ENCODE results near the gene WFIKKN1. TPM values are rescaled to one million over a fixed set of nuclear protein-coding genes. Genes with fewer than 3 reads are reported as not detected.
"Not testable (repeated sequence)": the region's sequence is repeated elsewhere in the genome, so short reads cannot be mapped to it uniquely, and the experiment has no call there.

WFIKKN1 gene
- total and polyA plus RNA-seq, 7 donors = 0.30 to 2.0 (median 0.36) TPM

GRCh38 chr16:596736-597060 is 34.1 kb upstream of the WFIKKN1 start:
- peak overlapping the region; percentile 95 for H3K27ac ChIP-seq
- DNase-seq = no peak
- no peaks in the 10 kb centered on the region for H3K27me3 ChIP-seq (ENCODE audit: insufficient read depth in 3 of 3, low read length in 2 of 3)
- intact Hi-C loops (cut with DNase I) = no loop called here
- H3K4me1 ChIP-seq = peaks cover 46% of the 10 kb centered on the region
- H3K9me3 ChIP-seq = no peaks in the 10 kb centered on the region
- peaks cover 0 to 17% of the 10 kb centered on the region in 2 donors for H3K36me3 ChIP-seq (ENCODE audit: insufficient read depth in 1 of 2, low read depth in 1 of 2)
- WGBS, 3 donors = 92 to 96% (median 94%) methylated on average over 12 of the region's 12 CpGs
- H3K4me3 ChIP-seq = no peak overlapping the region
- TF ChIP-seq CTCF (IDR thresholded peaks at IDR 0.05) = no peak
- no peak for ATAC-seq

GRCh38 chr16:597655-598054 is 33.1 kb upstream of the WFIKKN1 start:
- DNase-seq; H3K9me3 ChIP-seq; H3K27ac ChIP-seq; intact Hi-C loops (cut with DNase I); ATAC-seq; H3K4me3 ChIP-seq; H3K27me3 ChIP-seq (ENCODE audit: insufficient read depth in 3 of 3, low read length in 2 of 3): not testable (repeated sequence)
- 95 to 99% (median 98%) methylated on average over 6 to 7 of the region's 7 CpGs for WGBS, 3 donors
- Histone ChIP-seq H3K36me3 (ENCODE audit: insufficient read depth in 1 of 2, low read depth in 1 of 2) (peaks cover 0 to 17% of the 10 kb centered on the region in 2 donors), H3K4me1 (peaks cover 42% of the 10 kb centered on the region)

- H3K27ac ChIP-seq = no peak overlapping the region
- intact Hi-C loops (cut with DNase I) = no loop called here
- H3K9me3 ChIP-seq = no peaks in the 10 kb centered on the region
- no peak overlapping the region for H3K4me3 ChIP-seq
- 94 to 97% (median 95%) methylated on average over 42 to 43 of the region's 43 CpGs for WGBS, 3 donors
- TF ChIP-seq CTCF (IDR thresholded peaks at IDR 0.05) = no peak
- peaks cover 0 to 17% of the 10 kb centered on the region in 2 donors for H3K36me3 ChIP-seq (ENCODE audit: insufficient read depth in 1 of 2, low read depth in 1 of 2)
- no peaks in the 10 kb centered on the region for H3K27me3 ChIP-seq (ENCODE audit: insufficient read depth in 3 of 3, low read length in 2 of 3)
- DNase-seq = no peak
- ATAC-seq = no peak
- peaks cover 32% of the 10 kb centered on the region for H3K4me1 ChIP-seq
These were observed 31.7 kb upstream of the WFIKKN1 start for GRCh38 chr16:598823-599739.

GRCh38 chr16:600781-601180 is 30.0 kb upstream of the WFIKKN1 start:
- no peak for DNase-seq
- TF ChIP-seq CTCF (IDR thresholded peaks at IDR 0.05) = no peak
- WGBS, 3 donors = 54 to 68% (median 58%) methylated on average over 7 of the region's 7 CpGs
- Histone ChIP-seq H3K9me3 (no peaks in the 10 kb centered on the region), H3K27ac (no peak overlapping the region), H3K36me3 (ENCODE audit: insufficient read depth in 1 of 2, low read depth in 1 of 2) (peaks cover 0 to 13% of the 10 kb centered on the region in 2 donors), H3K27me3 (ENCODE audit: insufficient read depth in 3 of 3, low read length in 2 of 3) (no peaks in the 10 kb centered on the region), H3K4me3 (no peak overlapping the region), H3K4me1 (peaks cover 22% of the 10 kb centered on the region)
- ATAC-seq = no peak
- intact Hi-C loops (cut with DNase I) = no loop called here

GRCh38 chr16:603933-604332 is 26.9 kb upstream of the WFIKKN1 start:
- ATAC-seq = no peak
- Histone ChIP-seq H3K9me3 (no peaks in the 10 kb centered on the region), H3K36me3 (ENCODE audit: insufficient read depth in 1 of 2, low read depth in 1 of 2) (peaks cover 0 to 13% of the 10 kb centered on the region in 2 donors), H3K4me1 (peaks cover 16% of the 10 kb centered on the region), H3K27ac (no peak overlapping the region), H3K4me3 (no peak overlapping the region), H3K27me3 (ENCODE audit: insufficient read depth in 3 of 3, low read length in 2 of 3) (no peaks in the 10 kb centered on the region)
- TF ChIP-seq CTCF (IDR thresholded peaks at IDR 0.05) = no peak
- WGBS, 3 donors = 81 to 90% (median 86%) methylated on average over 5 of the region's 5 CpGs
- intact Hi-C loops (cut with DNase I) = loop anchor here in 1 of 2 donors (2.0 kb wide), 1 partner anchor 23 kb away; no protein-coding TSS in a partner anchor
- DNase-seq = no peak

Data from psoas muscle (tissue), 8 donors.